NCI-H187 treated with DMSO at 0.1 percent for 48 hours (cell line): ENCODE data around the gene ARSI.

Source experiments
- DNase-seq: peaks from one replicate; lab custom pipeline; 2025; lab: John Stamatoyannopoulos, UW

The ARSI gene

GRCh38 chr5:150302301-150303069 lies at the start of gene ARSI:
ARSI (minus strand) TSS chr5:150302905; CDS start chr5:150302373, 532 bp downstream.
- no peak for DNase-seq

GRCh38 chr5:150350524-150351344 lies 48.0 kb upstream of the ARSI start:
- DNase-seq, result no peak

- no peak for DNase-seq
Measured at GRCh38 chr5:150349681-150350275, 47.1 kb upstream of the ARSI start.

GRCh38 chr5:150347451-150347850 lies 44.7 kb upstream of the ARSI start:
- DNase-seq, result no peak

GRCh38 chr5:150347003-150347402 lies 44.3 kb upstream of the ARSI start:
- DNase-seq, result no peak

GRCh38 chr5:150346592-150346991 lies 43.9 kb upstream of the ARSI start:
- DNase-seq, result no peak

GRCh38 chr5:150345716-150346115 lies 43.0 kb upstream of the ARSI start:
- no peak for DNase-seq

GRCh38 chr5:150343994-150344631 lies 41.4 kb upstream of the ARSI start:
- DNase-seq, result no peak

GRCh38 chr5:150342583-150342982 lies 39.9 kb upstream of the ARSI start:
- no peak for DNase-seq

GRCh38 chr5:150341989-150342388 lies 39.3 kb upstream of the ARSI start:
- DNase-seq, result no peak

GRCh38 chr5:150341331-150341730 lies 38.6 kb upstream of the ARSI start:
- DNase-seq, result no peak

GRCh38 chr5:150340614-150341255 lies 38.0 kb upstream of the ARSI start:
- DNase-seq, result no peak

GRCh38 chr5:150339841-150340240 lies 37.1 kb upstream of the ARSI start:
- DNase-seq, result no peak

GRCh38 chr5:150339165-150339564 lies 36.5 kb upstream of the ARSI start:
- DNase-seq, result no peak

GRCh38 chr5:150338546-150338945 lies 35.8 kb upstream of the ARSI start:
- no peak for DNase-seq

GRCh38 chr5:150335778-150336177 lies 33.1 kb upstream of the ARSI start:
- DNase-seq, result no peak

- no peak for DNase-seq
Measured at GRCh38 chr5:150333400-150333799, 30.7 kb upstream of the ARSI start.

GRCh38 chr5:150329881-150330876 lies 27.5 kb upstream of the ARSI start:
- DNase-seq, result no peak

GRCh38 chr5:150329038-150329437 lies 26.3 kb upstream of the ARSI start:
- DNase-seq, result no peak

- no peak for DNase-seq
Measured at GRCh38 chr5:150328515-150328914, 25.8 kb upstream of the ARSI start.

GRCh38 chr5:150327139-150327538 lies 24.4 kb upstream of the ARSI start:
- no peak for DNase-seq
